ENCODE results near the gene OTOP3. TPM values are rescaled to one million over a fixed set of nuclear protein-coding genes. Genes with fewer than 3 reads are reported as not detected.

The OTOP3 gene
- polyA plus RNA-seq, 1 experiment = not detected

DNA sequence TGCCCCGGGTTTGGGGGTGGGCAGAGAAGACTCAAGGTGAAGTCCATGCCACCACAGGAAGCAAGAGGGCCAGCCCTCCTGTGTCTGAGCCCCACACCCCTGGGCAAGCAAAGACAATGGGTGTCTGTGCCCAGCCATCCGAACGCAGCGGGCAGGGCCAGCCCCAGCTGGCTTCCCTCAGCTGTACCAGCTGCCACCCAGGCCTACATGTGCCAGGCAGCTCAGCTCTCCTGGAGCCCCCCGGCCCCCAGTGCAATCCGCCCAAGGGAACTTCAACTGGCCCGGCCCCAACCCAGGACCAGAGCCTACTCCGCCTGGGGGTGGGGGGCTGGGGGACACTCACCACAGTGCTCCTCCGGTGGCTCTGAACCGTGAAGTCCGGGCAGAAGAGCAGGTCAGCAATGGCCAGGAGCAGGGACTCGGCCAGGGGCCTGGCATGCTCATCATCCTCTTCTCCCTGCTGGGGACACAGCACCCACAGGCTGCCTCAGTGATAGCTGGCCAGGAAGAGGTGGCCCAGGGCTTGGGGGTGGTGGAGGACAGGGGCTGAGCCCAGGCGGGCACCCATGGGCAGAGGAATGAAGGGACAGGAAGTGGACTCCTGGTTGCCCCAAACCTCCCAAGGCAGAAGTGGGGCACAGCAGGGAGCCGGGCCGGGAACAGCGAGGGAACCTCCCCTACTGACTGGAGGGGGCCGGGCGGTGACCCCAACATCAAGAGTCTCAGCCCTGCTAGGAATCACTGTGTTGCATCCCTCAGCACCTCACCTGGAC, 27.1 kb downstream of the OTOP3 start:
- DNase-seq (ENCODE audit: low read depth, low spot score) = no peak
- no peaks in the 10 kb centered on the region for H3K27me3 ChIP-seq (ENCODE audit: control insufficient read depth, insufficient read depth, low read length)
- CTCF ChIA-PET = interaction anchor here (0.6 to 3.9 kb wide), 28 partner anchors 9 to 1186 kb away, joined by 3 to 62 read pairs (median 6); partner anchors contain the start of genes CDR2L, HID1, MRPL58 and NUP85
- TF ChIP-seq, protein P1, sequence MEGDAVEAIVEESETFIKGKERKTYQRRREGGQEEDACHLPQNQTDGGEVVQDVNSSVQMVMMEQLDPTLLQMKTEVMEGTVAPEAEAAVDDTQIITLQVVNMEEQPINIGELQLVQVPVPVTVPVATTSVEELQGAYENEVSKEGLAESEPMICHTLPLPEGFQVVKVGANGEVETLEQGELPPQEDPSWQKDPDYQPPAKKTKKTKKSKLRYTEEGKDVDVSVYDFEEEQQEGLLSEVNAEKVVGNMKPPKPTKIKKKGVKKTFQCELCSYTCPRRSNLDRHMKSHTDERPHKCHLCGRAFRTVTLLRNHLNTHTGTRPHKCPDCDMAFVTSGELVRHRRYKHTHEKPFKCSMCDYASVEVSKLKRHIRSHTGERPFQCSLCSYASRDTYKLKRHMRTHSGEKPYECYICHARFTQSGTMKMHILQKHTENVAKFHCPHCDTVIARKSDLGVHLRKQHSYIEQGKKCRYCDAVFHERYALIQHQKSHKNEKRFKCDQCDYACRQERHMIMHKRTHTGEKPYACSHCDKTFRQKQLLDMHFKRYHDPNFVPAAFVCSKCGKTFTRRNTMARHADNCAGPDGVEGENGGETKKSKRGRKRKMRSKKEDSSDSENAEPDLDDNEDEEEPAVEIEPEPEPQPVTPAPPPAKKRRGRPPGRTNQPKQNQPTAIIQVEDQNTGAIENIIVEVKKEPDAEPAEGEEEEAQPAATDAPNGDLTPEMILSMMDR (IDR thresholded peaks at IDR 0.05; ENCODE audit: low read depth, low read length) = no peak
- H3K9me3 ChIP-seq (ENCODE audit: control insufficient read depth, insufficient read depth, low read length) = no peaks in the 10 kb centered on the region; the same call in 1 of the 2 replicates
- H3K27ac ChIP-seq (ENCODE audit: low read depth, low read length) = no peak overlapping the region
- H3K4me3 ChIP-seq (ENCODE audit: low read depth, low read length) = no peak overlapping the region
- POLR2A ChIA-PET = interaction anchor here (0.6 to 1.7 kb wide), 2 partner anchors 49 to 85 kb away, joined by 3 to 10 read pairs; partner anchors contain the start of gene MRPL58

DNA sequence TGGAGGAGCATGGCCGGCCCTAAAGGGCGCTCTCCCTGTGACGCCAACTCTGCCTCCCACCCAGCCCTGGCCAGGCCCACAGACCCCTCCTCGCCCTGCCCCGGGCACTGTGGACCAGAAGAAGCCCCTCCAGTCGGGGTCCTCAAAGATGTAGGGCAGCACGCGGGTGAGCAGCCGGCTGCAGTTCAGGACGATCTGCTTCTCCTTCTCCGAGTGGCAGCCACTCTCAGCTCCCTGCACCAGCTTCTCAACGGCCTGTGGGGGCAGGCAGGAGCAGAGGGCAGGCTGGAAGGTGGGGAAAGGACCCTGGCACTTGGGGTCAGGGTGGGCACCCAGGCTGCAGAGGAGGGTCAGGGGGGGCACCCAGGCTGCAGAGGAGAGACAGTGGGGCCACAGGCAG, 28.0 kb downstream of the OTOP3 start:
- POLR2A ChIA-PET = no interaction called here
- H3K9me3 ChIP-seq (ENCODE audit: control insufficient read depth, insufficient read depth, low read length) = no peaks in the 10 kb centered on the region; the same call in 1 of the 2 replicates
- TF ChIP-seq, protein P1 (IDR thresholded peaks at IDR 0.05; ENCODE audit: low read depth, low read length) = peak; percentile 32
- CTCF ChIA-PET = interaction anchor here (1.8 to 3.9 kb wide), 2 partner anchors 40 to 48 kb away, joined by 4 to 62 read pairs; partner anchors contain the start of genes MRPL58 and OTOP2
- H3K27me3 ChIP-seq (ENCODE audit: control insufficient read depth, insufficient read depth, low read length) = peaks cover 7% of the 10 kb centered on the region
- no peak for DNase-seq (ENCODE audit: low read depth, low spot score)
- no peak overlapping the region for H3K4me3 ChIP-seq (ENCODE audit: low read depth, low read length)
- no peak overlapping the region for H3K27ac ChIP-seq (ENCODE audit: low read depth, low read length)

DNA sequence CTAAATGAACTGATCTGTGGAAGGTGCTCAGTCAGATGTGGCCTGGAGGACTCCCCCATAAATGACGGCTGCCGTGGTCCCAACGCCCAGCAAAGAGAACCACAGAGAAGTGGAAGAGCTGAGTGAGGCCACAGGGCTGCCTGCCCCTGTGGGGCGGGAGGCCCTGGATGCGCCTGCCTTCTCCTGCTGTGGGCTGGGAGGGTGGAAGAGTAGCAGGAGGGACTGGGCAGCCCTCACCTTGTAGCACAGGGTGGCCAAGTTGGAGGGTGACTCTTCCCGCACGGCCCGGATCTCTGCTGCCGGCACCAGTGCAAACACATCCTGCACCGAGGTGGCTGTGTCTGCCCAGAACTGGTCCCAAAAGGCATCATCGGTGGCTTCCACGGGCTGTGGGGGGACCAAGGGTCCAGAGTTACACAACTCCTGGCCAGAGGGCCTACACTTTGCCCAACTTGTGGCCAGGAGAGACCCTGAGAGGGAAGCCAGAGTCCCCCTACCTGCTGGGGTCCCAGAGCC, 28.6 kb downstream of the OTOP3 start:
- DNase-seq (ENCODE audit: low read depth, low spot score) = no peak
- POLR2A ChIA-PET = no interaction called here
- Histone ChIP-seq H3K27me3 (ENCODE audit: control insufficient read depth, insufficient read depth, low read length) (peaks cover 7% of the 10 kb centered on the region), H3K4me3 (ENCODE audit: low read depth, low read length) (no peak overlapping the region), H3K27ac (ENCODE audit: low read depth, low read length) (no peak overlapping the region), H3K9me3 (ENCODE audit: control insufficient read depth, insufficient read depth, low read length) (no peaks in the 10 kb centered on the region; the same call in 1 of the 2 replicates)
- CTCF ChIA-PET = interaction anchor here (1.8 kb wide), 1 partner anchor 40 kb away, joined by 4 read pairs; the partner anchor contains the start of gene OTOP2
- TF ChIP-seq, protein P1 (IDR thresholded peaks at IDR 0.05; ENCODE audit: low read depth, low read length) = no peak

DNA sequence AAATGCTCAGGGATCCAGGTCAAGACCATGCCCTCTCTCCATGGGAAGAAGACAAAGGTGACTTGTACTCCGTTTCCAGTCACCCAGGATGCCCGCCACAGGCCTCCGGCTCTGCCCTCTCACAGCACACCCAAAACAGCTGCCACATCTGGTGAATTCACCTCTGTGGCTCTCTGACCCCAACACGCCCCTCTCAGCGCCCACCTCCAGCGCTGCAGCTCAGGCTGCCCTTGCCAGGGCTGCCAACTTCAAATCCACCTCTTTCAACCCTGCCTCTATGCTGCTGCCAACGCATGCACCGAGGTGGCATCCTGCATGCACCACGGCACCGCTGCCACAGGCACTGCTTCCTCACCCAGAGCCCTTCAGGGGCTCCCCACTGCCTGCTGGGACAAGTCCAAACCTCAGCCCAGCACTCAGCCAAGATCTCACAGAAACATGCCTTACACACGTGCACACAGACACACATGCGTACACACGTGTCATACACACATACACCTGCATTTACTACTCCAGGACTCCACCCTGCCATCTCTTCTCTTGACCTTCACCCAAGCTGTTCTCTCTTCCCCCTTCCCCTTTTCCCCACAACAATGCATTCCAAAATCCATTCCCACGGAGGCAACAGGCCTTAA, 29.4 kb downstream of the OTOP3 start:
- CTCF ChIA-PET = no interaction called here
- TF ChIP-seq, protein P1 (IDR thresholded peaks at IDR 0.05; ENCODE audit: low read depth, low read length) = no peak
- H3K27me3 ChIP-seq (ENCODE audit: control insufficient read depth, insufficient read depth, low read length) = peaks cover 7% of the 10 kb centered on the region

More for the DNA sequence above, 29.4 kb downstream of the OTOP3 start:
- no peak overlapping the region for H3K27ac ChIP-seq (ENCODE audit: low read depth, low read length)
- POLR2A ChIA-PET = no interaction called here
- no peak overlapping the region for H3K4me3 ChIP-seq (ENCODE audit: low read depth, low read length)
- no peak for DNase-seq (ENCODE audit: low read depth, low spot score)
- no peaks in the 10 kb centered on the region; the same call in 1 of the 2 replicates for H3K9me3 ChIP-seq (ENCODE audit: control insufficient read depth, insufficient read depth, low read length)
